ENCODE data around the gene PRMT3.

DNA sequence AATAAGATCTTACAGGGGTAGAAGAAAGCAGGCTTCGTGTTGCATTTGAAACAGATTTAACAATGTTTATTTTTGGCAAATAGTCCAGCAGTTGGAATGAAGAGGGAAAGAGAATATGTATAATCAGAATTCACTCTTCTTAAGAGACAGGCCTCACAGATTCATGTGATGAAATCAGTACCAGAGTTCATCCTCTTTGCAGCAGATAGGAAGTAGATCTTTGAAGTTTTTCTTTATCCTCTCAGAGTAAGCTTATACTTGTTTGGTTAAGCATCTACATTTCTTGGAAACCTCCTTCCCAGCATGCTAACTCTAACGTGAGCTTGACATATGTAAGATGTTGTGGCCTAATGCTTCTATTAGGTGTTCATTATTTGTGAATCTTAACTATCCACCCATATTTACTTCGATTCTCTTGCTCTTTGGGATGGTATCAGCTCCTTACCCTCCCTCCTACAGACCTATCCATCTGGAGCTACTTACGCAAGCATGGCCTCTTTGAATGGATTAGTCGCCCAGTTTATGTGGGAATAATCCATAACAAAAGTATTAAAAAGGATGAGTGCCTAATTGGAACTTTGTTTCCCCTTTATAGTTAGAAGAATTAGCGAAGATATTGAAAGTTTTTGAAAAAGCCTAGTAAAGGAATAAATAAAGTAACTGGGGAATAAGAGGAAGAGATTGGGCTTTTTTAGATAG lies 80.1 kb downstream of the PRMT3 start:
- TF ChIP-seq EZH2 (IDR thresholded peaks at IDR 0.05; ENCODE audit: low read depth) = no peak
- TF ChIP-seq, protein P1, sequence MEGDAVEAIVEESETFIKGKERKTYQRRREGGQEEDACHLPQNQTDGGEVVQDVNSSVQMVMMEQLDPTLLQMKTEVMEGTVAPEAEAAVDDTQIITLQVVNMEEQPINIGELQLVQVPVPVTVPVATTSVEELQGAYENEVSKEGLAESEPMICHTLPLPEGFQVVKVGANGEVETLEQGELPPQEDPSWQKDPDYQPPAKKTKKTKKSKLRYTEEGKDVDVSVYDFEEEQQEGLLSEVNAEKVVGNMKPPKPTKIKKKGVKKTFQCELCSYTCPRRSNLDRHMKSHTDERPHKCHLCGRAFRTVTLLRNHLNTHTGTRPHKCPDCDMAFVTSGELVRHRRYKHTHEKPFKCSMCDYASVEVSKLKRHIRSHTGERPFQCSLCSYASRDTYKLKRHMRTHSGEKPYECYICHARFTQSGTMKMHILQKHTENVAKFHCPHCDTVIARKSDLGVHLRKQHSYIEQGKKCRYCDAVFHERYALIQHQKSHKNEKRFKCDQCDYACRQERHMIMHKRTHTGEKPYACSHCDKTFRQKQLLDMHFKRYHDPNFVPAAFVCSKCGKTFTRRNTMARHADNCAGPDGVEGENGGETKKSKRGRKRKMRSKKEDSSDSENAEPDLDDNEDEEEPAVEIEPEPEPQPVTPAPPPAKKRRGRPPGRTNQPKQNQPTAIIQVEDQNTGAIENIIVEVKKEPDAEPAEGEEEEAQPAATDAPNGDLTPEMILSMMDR (conservative IDR thresholded peaks at IDR 0.05) = no peak

Measured in PC-9 (cell line).